Measurements from ENCODE around the gene SCN9A. TPM values are rescaled to one million over a fixed set of nuclear protein-coding genes. Genes with fewer than 3 reads are reported as not detected.

SCN9A gene
- total RNA-seq, 1 experiment from 2014 or later, result 1.3 TPM

DNA sequence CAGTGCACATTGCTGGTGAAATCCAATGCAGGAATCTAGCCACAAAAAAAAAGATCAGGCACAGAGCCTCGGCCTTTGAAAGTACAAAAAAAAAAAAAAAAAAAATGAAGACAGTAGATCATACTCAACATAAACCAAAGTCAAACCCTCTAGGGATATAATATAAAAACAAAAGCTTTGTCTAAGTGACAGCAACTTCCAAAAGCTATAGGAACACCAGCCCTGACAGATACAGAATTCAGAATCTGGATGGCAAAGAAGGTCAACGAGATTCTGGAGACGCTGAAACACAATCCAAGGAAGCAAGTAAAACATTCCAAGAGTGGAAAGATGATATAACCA, 194.0 kb downstream of the SCN9A start:
- WGBS (ENCODE audit: extremely low coverage, insufficient read length, low lambda C conversion rate), result no CpG with 5 or more reads among the region's 3 CpGs
- Histone ChIP-seq H2BK15ac (ENCODE audit: low read depth, low read length) (no peak overlapping the region), H2BK12ac (ENCODE audit: insufficient read length, low read depth, low read length) (no peak overlapping the region), H4K5ac (ENCODE audit: insufficient read length, low read depth, low read length) (no peak overlapping the region), H3K14ac (ENCODE audit: insufficient read depth, low read length) (no peak overlapping the region), H2BK120ac (ENCODE audit: low read depth, low read length, poor library complexity, severe bottlenecking) (no peak overlapping the region), H3K27ac (ENCODE audit: insufficient read length, low read depth, low read length) (no peak overlapping the region), H4K8ac (replicated peaks; ENCODE audit: insufficient read length, low read depth, low read length) (no peak overlapping the region), H3K23ac (ENCODE audit: insufficient read length, low read depth, low read length) (no peak overlapping the region), H3K56ac (ENCODE audit: insufficient read length, low read depth, low read length) (no peak overlapping the region), H4K20me1 (ENCODE audit: control insufficient read depth, insufficient read depth, insufficient read length) (no peaks in the 10 kb centered on the region), H4K91ac (ENCODE audit: insufficient read length, low read depth, low read length) (no peak overlapping the region), H3K9ac (ENCODE audit: extremely low read depth, insufficient read length, low read length) (no peak overlapping the region), H2BK20ac (ENCODE audit: low read depth, low read length, poor library complexity, severe bottlenecking) (no peak overlapping the region), H3K79me1 (ENCODE audit: insufficient read depth, low read depth, low read length, poor library complexity, severe bottlenecking) (no peaks in the 10 kb centered on the region), H3K9me3 (ENCODE audit: control insufficient read depth, low read depth, low read length) (no peaks in the 10 kb centered on the region), H3K4me1 (ENCODE audit: insufficient read depth, low read length) (no peaks in the 10 kb centered on the region; the same call in none of the 2 replicates), H3K18ac (ENCODE audit: insufficient read length, low read depth, low read length) (no peak overlapping the region), H2AK5ac (ENCODE audit: insufficient read length, low read length) (no peak overlapping the region), H3T11ph (ENCODE audit: low read length) (no peak overlapping the region), H3K23me2 (ENCODE audit: insufficient read length, low read depth, low read length, poor library complexity, severe bottlenecking) (no peaks in the 10 kb centered on the region), H3K4ac (ENCODE audit: low read depth, low read length) (no peak overlapping the region), H2BK5ac (ENCODE audit: insufficient read length, low read length) (no peak overlapping the region), H2AFZ (ENCODE audit: low read length) (no peak overlapping the region), H3K4me2 (ENCODE audit: insufficient read depth, insufficient read length, low read length) (no peak overlapping the region), H3K79me2 (ENCODE audit: insufficient read depth, low read length) (no peaks in the 10 kb centered on the region; the same call in 1 of the 2 replicates), H3K27me3 (ENCODE audit: insufficient read depth, low read length) (no peaks in the 10 kb centered on the region)
- Mint-ChIP-seq H3K9me3 (no peaks in the 10 kb centered on the region), H3K4me1 (peaks cover 28 to 34% of the 10 kb centered on the region in 2 experiments), H3K27me3 (ENCODE audit: low read depth) (no peaks in the 10 kb centered on the region), H3K27ac (peak overlapping the region in 1 of 3 experiments; percentile 41; a peak in 2 of 7 replicates), H3K4me3 (no peak overlapping the region), H3K36me3 (ENCODE audit: insufficient read depth in 1 of 3, low read depth in 3 of 3) (no peaks in the 10 kb centered on the region)
- DNase-seq, result no peak
- TF ChIP-seq, protein P1, sequence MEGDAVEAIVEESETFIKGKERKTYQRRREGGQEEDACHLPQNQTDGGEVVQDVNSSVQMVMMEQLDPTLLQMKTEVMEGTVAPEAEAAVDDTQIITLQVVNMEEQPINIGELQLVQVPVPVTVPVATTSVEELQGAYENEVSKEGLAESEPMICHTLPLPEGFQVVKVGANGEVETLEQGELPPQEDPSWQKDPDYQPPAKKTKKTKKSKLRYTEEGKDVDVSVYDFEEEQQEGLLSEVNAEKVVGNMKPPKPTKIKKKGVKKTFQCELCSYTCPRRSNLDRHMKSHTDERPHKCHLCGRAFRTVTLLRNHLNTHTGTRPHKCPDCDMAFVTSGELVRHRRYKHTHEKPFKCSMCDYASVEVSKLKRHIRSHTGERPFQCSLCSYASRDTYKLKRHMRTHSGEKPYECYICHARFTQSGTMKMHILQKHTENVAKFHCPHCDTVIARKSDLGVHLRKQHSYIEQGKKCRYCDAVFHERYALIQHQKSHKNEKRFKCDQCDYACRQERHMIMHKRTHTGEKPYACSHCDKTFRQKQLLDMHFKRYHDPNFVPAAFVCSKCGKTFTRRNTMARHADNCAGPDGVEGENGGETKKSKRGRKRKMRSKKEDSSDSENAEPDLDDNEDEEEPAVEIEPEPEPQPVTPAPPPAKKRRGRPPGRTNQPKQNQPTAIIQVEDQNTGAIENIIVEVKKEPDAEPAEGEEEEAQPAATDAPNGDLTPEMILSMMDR (conservative IDR thresholded peaks at IDR 0.05), result peak; percentile 3; the same call in 1 of the 3 replicates

Measured in H9 (cell line).